ENCODE data around the gene ARHGAP11A.
A peak's percentile ranks its signal among the peaks of the same experiment; 100 is the strongest.

Gene ARHGAP11A

DNA sequence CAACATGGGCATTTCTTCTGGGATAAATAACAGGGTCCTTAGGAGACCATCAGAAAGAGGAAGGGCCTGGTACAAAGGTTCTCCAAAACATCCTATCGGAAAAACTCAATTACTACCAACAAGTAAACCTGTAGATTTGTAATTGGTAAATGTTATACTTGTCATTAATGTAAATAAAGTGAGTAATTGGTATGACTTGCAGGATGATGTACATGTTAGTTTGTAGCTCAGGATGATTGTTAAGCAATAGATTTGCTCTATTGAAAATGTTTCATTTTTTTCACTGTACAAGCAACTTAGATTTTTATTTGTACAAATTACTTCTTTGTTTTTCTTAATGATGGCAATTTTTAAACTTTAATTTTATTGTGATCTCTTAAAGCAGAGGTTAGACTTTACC lies 22.4 kb downstream of the ARHGAP11A start:
- TF ChIP-seq, protein P1, sequence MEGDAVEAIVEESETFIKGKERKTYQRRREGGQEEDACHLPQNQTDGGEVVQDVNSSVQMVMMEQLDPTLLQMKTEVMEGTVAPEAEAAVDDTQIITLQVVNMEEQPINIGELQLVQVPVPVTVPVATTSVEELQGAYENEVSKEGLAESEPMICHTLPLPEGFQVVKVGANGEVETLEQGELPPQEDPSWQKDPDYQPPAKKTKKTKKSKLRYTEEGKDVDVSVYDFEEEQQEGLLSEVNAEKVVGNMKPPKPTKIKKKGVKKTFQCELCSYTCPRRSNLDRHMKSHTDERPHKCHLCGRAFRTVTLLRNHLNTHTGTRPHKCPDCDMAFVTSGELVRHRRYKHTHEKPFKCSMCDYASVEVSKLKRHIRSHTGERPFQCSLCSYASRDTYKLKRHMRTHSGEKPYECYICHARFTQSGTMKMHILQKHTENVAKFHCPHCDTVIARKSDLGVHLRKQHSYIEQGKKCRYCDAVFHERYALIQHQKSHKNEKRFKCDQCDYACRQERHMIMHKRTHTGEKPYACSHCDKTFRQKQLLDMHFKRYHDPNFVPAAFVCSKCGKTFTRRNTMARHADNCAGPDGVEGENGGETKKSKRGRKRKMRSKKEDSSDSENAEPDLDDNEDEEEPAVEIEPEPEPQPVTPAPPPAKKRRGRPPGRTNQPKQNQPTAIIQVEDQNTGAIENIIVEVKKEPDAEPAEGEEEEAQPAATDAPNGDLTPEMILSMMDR (IDR thresholded peaks at IDR 0.05; ENCODE audit: control insufficient read depth, insufficient read depth, low read depth, low read length, missing control alignments) = no peak
- DNase-seq (ENCODE audit: low read depth) = no peak
- H3K4me3 ChIP-seq (ENCODE audit: control insufficient read depth, low read depth, low read length) = no peak overlapping the region

DNA sequence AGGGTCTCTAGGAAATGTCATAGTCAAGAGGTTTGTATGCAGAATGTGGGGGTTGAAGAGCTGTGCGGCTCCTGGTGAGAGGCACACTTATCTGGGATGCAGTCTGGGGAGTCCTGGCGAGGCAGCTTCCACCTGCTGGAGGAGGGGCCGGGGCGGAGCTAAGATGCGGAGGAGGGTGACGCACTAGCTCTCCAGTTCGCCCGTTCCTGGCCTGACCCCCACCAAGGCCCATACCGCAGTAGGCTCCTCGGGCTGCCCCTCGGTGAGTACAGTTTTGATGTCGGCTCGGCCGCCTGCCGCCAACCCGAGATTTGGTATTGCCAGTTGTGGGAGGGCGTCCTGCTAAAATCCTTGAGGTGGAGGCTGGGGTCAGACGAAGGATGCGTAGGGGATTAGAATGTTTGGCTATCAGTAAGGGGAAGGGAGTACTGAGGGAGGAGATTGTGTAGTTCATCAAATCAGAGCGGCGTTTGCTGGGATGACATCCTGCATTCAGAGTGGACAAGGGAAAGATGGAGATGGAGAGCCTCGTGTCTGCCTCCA lies 26.3 kb downstream of the ARHGAP11A start, which contains the start of gene SCG5:
Gene SCG5, plus strand, starts transcription at position 194 of the 543 bp plus-strand sequence. CDS start 1,883 bp downstream, outside the sequence.
- no peak for DNase-seq (ENCODE audit: low read depth)
- TF ChIP-seq, protein P1 (IDR thresholded peaks at IDR 0.05; ENCODE audit: control insufficient read depth, insufficient read depth, low read depth, low read length, missing control alignments) = no peak
- H3K4me3 ChIP-seq (ENCODE audit: control insufficient read depth, low read depth, low read length) = no peak within 1 kb of the TSS

DNA sequence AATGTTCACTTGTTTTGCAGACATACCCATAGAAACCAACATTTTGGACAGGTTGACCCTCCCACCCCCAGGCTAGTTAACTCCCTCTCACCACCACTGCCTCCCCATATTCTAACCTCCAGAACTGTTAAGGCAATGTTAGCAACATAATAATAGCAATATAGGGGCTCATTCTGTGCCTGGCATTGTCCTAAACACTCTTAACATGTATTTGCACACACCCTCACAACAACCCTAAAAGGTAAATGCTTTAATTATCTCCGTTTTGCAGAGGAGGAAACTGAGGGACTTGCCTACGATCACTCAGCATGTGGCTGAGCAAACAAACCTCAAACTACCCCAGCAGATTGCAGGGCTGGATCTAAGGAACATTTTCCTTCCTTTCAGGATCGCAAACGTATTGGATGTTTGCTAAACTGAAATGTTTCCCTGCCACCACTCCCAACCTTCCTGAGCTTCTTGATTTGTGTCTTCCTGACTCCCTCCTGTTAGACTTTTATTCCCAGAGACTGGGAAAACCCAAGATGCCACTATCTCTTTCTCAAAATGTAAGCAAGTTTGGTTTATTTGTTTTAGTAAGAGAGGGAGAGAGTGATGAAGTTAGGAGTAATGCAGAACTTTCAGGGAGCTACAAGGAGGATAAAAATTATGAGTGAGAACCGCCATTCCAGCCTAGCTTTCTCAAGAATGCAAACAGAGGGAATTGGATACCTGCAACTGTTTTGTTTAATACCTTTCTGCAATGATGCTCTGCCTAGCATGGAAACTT lies 27.5 kb downstream of the ARHGAP11A start:
- H3K4me3 ChIP-seq (ENCODE audit: control insufficient read depth, low read depth, low read length) = no peak overlapping the region
- TF ChIP-seq, protein P1 (IDR thresholded peaks at IDR 0.05; ENCODE audit: control insufficient read depth, insufficient read depth, low read depth, low read length, missing control alignments) = no peak
- DNase-seq (ENCODE audit: low read depth) = no peak

DNA sequence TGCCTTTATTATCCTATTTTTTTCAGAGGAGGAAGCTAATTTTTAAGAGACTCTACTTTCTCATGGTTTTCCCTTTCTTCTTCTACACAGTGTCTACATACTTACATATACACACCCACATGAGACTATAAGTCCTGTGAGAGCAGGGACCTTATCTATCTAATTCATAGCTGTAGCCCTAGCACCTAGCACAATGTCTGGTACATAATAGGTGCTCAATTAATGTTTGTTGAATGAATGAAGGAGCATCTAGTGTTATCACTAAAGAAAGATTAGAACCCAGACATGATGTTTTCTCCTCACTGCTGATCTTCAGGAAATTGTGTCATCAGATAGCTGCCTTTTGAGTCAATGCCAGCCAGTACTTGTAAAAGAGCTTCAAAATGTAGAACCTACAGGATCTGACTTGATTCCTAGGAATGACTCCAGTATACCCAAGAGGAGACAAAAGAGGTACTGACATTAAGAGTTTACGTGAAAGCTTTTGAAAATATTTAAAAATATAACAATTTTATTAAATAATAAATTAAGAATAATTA lies 28.7 kb downstream of the ARHGAP11A start:
- no peak overlapping the region for H3K4me3 ChIP-seq (ENCODE audit: control insufficient read depth, low read depth, low read length)
- TF ChIP-seq, protein P1 (IDR thresholded peaks at IDR 0.05; ENCODE audit: control insufficient read depth, insufficient read depth, low read depth, low read length, missing control alignments) = no peak
- no peak for DNase-seq (ENCODE audit: low read depth)

DNA sequence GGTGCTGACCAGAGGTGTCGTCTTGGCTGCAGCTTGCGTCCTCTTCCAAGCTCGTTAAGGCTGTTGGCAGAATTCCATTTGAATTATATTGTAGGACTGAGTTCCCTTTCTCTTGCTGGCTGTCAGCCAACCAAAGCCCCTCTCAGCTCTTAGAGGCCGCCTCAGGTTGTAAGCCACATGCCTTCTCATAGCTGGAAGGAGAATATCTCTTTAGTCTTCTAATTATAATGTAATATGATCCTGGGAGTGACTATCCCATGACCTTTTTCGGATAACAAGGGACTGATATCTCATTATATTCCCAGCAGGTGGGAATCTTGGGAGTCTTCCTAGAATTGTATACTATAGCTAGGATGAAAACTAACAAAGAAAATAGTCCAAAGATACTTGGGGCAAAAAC lies 31.0 kb downstream of the ARHGAP11A start:
- H3K4me3 ChIP-seq (ENCODE audit: control insufficient read depth, low read depth, low read length) = no peak overlapping the region
- DNase-seq (ENCODE audit: low read depth) = no peak
- TF ChIP-seq, protein P1 (IDR thresholded peaks at IDR 0.05; ENCODE audit: control insufficient read depth, insufficient read depth, low read depth, low read length, missing control alignments) = no peak

DNA sequence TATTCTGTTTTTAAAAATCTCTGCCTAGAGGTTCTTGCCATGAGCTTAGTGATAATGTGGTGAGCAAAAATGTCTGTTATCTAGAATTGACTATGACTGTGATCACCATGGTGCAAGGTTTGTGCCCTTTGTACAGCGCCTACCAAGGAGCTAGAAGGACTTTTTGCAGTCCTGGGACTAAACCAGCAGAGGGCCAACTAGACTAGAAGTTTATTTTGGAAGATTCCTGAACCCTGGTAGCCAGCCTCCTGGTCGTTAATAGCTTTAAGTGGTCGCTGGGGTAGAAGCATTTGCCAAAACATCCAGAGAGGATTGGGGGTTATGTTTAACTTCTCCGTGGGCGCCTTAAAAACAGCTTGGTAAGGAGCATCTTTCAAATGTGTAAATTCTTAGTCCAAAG lies 34.0 kb downstream of the ARHGAP11A start:
- H3K4me3 ChIP-seq (ENCODE audit: control insufficient read depth, low read depth, low read length) = no peak overlapping the region
- TF ChIP-seq, protein P1 (IDR thresholded peaks at IDR 0.05; ENCODE audit: control insufficient read depth, insufficient read depth, low read depth, low read length, missing control alignments) = peak; percentile 63
- no peak for DNase-seq (ENCODE audit: low read depth)

Measured in AG09309 (cell line).